CD4-positive, alpha-beta T cell treated with Interleukin-10 for 1 hour (primary cell): ENCODE measurements around the gene PMEL.
"Not testable (repeated sequence)": the region's sequence is repeated elsewhere in the genome, so short reads cannot be mapped to it uniquely, and the experiment has no call there.

ENCODE experiments used
- DNase-seq: peaks from one replicate; pipeline ENCODE4 v3.0.0-alpha.2; 2020

PMEL gene

GRCh38 chr12:55965941-55966407 lies at the start of gene PMEL:
PMEL (minus strand) TSS chr12:55966042; CDS start chr12:55966011, 31 bp downstream.
- peak; percentile 7 for DNase-seq

GRCh38 chr12:56014205-56014604 lies 48.4 kb upstream of the PMEL start:
- no peak for DNase-seq

DNA sequence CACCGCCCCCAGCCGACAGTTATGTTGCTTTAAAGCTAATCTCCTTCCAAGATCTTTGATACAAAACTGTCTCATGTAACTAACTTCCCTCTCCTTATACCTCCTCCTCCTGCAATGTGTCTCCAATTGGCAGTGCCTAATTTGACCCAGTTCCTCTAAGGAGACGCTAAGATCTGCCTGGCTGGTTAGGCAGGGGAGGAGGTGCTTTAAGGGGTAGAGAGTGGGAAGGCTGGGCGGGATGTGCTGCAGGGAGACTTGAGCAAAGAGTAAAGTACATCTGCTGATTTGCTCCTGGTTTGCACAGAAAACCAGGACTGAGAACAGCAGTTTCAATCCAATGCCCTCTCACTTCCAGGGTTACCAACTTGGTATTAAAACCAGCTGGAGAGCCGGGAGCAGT lies 47.6 kb upstream of the PMEL start:
- no peak for DNase-seq

- DNase-seq = no peak
Observed at GRCh38 chr12:56011509-56012090, 45.8 kb upstream of the PMEL start.

DNA sequence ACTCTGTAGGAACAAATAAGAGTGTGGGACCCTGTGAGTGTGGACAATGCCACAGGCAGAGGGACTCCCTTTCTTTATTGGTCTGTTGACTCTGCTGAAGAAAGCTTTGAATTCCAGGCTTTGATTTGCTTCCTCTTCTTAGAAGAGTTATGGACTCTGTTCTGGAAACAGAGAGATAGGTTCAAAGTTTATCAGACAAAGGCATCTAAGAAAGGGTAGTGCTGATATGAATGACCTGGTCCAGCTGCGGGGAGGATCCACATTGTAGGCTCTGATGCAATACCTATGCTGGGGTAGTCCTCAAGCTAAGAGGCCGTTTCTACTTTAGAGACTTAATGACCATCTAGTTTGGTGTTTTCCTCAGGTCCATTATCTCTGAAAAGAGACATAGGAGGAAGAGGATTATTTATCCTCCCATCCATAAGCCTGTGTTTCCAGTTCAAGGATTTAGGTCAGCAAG lies 44.3 kb upstream of the PMEL start:
- DNase-seq = no peak

GRCh38 chr12:56007564-56008559 lies 42.0 kb upstream of the PMEL start:
- DNase-seq = peak; percentile 71

DNA sequence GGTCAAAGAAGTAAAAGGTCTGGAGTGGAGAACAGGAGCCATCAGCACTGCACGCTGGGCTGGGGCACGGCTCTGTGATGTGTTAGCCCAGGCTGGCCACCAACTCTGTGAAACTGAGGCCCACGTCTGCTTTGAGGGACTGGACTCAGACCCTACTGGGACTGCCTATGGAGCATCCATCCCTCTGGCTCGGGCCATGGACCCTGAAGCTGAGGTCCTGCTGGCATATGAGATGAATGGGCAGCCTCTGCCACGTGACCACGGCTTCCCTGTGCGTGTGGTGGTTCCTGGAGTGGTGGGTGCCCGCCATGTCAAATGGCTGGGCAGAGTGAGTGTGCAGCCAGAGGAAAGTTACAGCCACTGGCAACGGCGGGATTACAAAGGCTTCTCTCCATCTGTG lies 38.4 kb upstream of the PMEL start:
- no peak for DNase-seq

- DNase-seq = not testable (repeated sequence)
Observed at GRCh38 chr12:56003376-56003775, 37.5 kb upstream of the PMEL start.

- DNase-seq = no peak
Observed at GRCh38 chr12:56001487-56002100, 35.8 kb upstream of the PMEL start.

GRCh38 chr12:55999999-56000540 lies 34.2 kb upstream of the PMEL start:
- DNase-seq = not testable (repeated sequence)

GRCh38 chr12:55999522-55999921 lies 33.7 kb upstream of the PMEL start:
- peak; percentile 19 for DNase-seq

DNA sequence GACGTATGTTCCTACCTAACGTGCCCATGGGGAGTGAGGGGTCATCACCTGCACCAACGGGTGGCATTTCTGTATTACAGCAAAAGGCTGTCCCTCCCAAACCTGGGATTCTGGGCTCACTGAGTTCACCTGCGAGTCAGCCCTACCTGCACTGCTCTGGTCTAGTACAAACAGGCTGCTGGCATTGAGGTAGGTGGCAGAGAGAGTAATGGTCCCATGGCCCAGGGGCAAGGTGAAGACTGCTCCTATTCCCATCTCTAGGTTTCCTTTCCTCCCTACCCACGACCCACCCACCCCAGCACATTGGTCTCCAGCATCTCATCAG lies 31.7 kb upstream of the PMEL start:
- no peak for DNase-seq

DNA sequence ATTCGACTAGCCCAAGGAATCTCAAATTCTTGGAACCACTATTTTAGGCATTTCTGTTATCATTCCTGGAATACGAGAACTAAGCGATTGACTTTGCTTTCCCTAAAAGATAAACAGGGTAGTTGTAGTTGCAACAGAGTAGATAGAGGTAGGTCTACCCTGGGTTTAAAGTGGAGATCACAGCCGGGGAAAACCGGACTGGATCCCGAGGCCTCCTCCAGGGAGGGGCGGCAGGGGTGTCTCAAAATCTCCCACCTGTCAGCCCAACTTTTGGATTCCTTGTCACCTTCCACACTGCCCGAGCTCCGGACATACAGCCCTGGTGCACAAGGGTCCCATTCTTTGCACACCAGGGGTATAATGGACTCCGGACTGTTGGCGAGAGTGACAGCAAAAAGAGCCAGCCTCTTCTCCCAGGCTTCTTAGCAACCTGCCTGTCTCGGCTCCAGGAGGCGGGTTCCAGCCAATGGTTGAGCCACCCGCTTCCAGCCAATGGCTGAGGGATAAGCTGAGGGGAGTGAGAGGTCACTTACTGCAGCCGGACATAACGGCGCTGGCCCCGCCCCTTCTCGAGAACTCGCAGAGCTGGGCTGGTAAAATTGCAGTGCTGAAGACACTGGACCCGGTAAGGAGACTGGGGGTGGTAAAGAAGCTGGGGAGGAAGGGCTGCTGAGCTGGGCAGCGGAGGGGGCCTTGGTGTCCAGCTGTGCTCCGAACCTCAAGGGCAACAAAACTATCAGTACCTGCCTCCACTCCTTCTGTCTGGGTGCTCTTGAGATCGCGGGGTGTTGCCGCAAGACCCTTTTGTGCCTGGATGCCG lies 31.1 kb upstream of the PMEL start, which contains the start of gene SUOX:
TSS of gene SUOX (plus strand) at position 562 of the 820 bp plus-strand sequence. CDS start 4,946 bp downstream, outside the sequence.
- peak; percentile 45 for DNase-seq

GRCh38 chr12:55996201-55996714 lies 30.4 kb upstream of the PMEL start:
- peak; percentile 85 for DNase-seq

DNA sequence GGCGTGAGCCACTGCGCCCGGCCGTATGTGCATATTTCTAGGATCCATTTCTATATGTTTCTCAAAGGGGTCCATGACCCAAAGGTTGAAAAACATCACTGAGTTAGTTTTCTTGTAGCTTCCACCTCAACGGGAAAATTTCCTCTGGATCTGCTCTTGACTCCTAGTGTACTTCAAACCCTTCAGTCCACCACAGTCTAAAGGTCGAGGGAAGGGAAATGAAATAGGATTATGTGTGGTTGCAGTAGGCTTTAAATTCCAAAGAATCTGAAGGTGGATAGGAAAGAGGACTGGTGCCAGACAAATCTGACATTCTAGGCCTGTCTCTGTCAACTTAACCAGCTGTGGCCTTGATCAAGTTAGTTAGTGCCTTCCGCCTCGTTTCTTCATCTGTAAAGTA lies 29.5 kb upstream of the PMEL start:
- DNase-seq = no peak

DNA sequence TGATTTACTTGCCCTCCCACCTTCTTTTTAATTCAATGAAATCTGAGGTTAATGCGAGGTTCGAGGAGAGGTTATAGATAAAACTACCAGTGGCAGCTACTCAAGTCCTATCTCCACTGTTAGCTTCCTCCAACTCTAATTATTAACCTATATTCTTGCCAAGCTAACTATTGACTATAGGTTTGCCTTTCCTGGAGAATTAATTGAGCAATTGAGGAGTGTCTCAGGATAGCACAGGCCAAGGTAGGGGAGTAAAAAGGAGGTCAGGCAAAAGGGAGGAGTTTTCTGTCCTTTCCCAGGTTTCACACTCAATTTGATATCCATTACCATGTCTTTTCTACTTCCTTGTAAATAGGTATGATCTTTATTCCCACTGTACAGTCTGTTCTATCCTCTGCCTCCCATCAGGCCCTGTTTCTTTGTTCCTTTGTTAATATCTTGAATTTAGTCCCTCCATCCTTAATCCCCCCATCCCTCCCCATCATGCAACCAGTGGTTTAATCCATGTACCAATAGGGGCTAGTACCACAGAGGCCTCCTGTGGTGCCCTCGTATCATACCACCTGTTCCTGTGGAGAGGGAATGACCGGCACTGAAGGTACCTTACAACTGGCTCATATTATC lies 27.5 kb upstream of the PMEL start:
- DNase-seq = no peak

DNA sequence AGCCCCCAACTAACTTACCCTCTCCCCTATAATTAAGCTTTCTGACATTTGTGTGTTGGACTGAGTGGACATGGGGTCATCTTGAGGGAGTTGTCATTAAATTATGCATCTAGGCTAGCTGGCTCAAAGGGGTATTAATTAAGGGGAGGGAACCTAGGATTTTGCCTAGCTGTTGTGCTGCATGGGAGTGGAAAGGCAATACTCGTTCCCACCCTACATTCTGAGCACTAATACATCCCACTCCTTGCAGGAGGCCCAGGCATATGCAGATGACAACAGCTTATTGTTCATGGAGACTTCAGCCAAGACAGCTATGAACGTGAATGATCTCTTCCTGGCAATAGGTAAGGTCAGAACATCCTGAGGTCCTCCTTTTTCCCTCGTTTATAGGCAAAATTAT lies 25.3 kb upstream of the PMEL start:
- no peak for DNase-seq

DNA sequence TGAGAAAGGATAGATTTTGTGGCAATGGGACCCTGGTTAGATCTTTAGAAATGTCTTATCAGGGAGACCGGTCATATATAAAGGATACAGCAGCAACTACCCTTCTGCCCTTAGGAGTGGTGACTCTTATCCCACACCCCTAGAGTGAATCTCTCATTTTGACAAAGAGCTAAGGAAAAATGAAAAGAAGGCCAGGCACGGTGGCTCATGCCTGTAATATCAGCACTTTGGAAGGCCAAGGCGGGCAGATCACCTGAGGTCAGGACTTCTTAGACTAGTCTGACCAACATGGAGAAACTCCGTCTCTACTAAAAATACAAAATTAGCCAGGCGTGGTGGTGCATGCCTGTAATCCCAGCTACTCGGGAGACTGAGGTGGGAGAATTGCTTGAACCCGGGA lies 20.1 kb upstream of the PMEL start:
- DNase-seq = not testable (repeated sequence)

- no peak for DNase-seq
Observed at GRCh38 chr12:55985341-55985740, 19.5 kb upstream of the PMEL start.

- DNase-seq = no peak
Observed at GRCh38 chr12:55984861-55985260, 19.0 kb upstream of the PMEL start.

- DNase-seq = no peak
Observed at GRCh38 chr12:55983232-55983842, 17.5 kb upstream of the PMEL start.
